ENCODE data around the gene TMEM45B. TPM values are rescaled to one million over a fixed set of nuclear protein-coding genes. Genes with fewer than 3 reads are reported as not detected.
"Not testable (repeated sequence)": the region's sequence is repeated elsewhere in the genome, so short reads cannot be mapped to it uniquely, and the experiment has no call there.

TMEM45B gene
- total RNA-seq, 1 donor from 2014 or later = 16.4 TPM

- H3K36me3 ChIP-seq = no peaks in the 10 kb centered on the region
- intact Hi-C loops (cut with DNase I) = no loop called here
- H3K27ac ChIP-seq = no peak overlapping the region
- no peak overlapping the region for H3K4me3 ChIP-seq
- peaks cover 5% of the 10 kb centered on the region for H3K4me1 ChIP-seq
- H3K9me3 ChIP-seq = no peaks in the 10 kb centered on the region
- ATAC-seq (no peak), DNase-seq (no peak)
- TF ChIP-seq CTCF (IDR thresholded peaks at IDR 0.05) = no peak
- no peaks in the 10 kb centered on the region for H3K27me3 ChIP-seq
Observed at GRCh38 chr11:129842138-129842537, 26.5 kb downstream of the TMEM45B start.

GRCh38 chr11:129846508-129847335, 31.1 kb downstream of the TMEM45B start:
- Histone ChIP-seq H3K4me3 (no peak overlapping the region), H3K27me3 (no peaks in the 10 kb centered on the region), H3K4me1 (peaks cover 6% of the 10 kb centered on the region), H3K27ac (peak overlapping the region; percentile 42), H3K36me3 (no peaks in the 10 kb centered on the region), H3K9me3 (no peaks in the 10 kb centered on the region)
- no peak for TF ChIP-seq CTCF (IDR thresholded peaks at IDR 0.05)
- ATAC-seq (peak; percentile 90), DNase-seq (no peak)
- intact Hi-C loops (cut with DNase I) = no loop called here

GRCh38 chr11:129847361-129847760, 31.7 kb downstream of the TMEM45B start:
- H3K4me3 ChIP-seq; intact Hi-C loops (cut with DNase I); H3K4me1 ChIP-seq; DNase-seq; H3K9me3 ChIP-seq; H3K27ac ChIP-seq; ATAC-seq; H3K27me3 ChIP-seq; H3K36me3 ChIP-seq: not testable (repeated sequence)

GRCh38 chr11:129849447-129850130, 33.9 kb downstream of the TMEM45B start:
- H3K4me1 ChIP-seq = peaks cover 19% of the 10 kb centered on the region
- no peak overlapping the region for H3K4me3 ChIP-seq
- intact Hi-C loops (cut with DNase I) = no loop called here
- no peak overlapping the region for H3K27ac ChIP-seq
- H3K27me3 ChIP-seq = no peaks in the 10 kb centered on the region
- H3K36me3 ChIP-seq = no peaks in the 10 kb centered on the region
- H3K9me3 ChIP-seq = no peaks in the 10 kb centered on the region
- no peak for ATAC-seq
- DNase-seq = no peak
- TF ChIP-seq CTCF (IDR thresholded peaks at IDR 0.05) = no peak

GRCh38 chr11:129852125-129852740, 36.6 kb downstream of the TMEM45B start:
- intact Hi-C loops (cut with DNase I) = no loop called here
- H3K27ac ChIP-seq = no peak overlapping the region
- H3K27me3 ChIP-seq = no peaks in the 10 kb centered on the region
- no peaks in the 10 kb centered on the region for H3K9me3 ChIP-seq
- DNase-seq (no peak), ATAC-seq (no peak)
- TF ChIP-seq CTCF (IDR thresholded peaks at IDR 0.05) = no peak
- no peaks in the 10 kb centered on the region for H3K36me3 ChIP-seq
- no peak overlapping the region for H3K4me3 ChIP-seq
- peaks cover 13% of the 10 kb centered on the region for H3K4me1 ChIP-seq
